ENCODE data around the gene PDGFA. TPM values are rescaled to one million over a fixed set of nuclear protein-coding genes. Genes with fewer than 3 reads are reported as not detected.

PDGFA gene
- total RNA-seq, 3 donors from 2014 or later (not counting 1 experiment from before 2014, with no cell fraction given), result 0.86 to 2.0 (median 1.5) TPM

GRCh38 chr7:506391-506831, 13.2 kb downstream of the PDGFA start:
- 86% methylated on average over 11 of the region's 11 CpGs for WGBS (ENCODE audit: insufficient coverage)
- Mint-ChIP-seq H3K36me3 (no peaks in the 10 kb centered on the region), H3K4me3 (no peak overlapping the region)

DNA sequence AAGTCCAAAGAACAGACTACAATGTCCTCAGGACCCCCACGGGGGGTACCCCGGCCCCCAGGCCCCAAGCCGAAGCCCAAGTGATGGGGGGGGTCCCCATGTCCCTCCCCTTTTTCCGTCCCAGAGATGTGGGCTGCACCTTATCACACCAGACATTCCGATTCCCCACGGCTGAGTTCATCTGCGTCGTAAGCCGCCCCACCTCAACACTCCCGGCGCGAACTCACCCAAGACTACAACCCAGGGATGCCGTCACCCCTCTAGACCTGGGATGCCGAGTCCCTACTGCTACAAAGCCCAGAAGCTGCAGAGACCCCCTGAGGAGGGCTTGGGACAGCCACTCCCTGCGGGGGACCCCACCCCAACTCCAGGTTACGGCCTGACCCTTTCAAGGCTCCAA, 14.5 kb downstream of the PDGFA start:
- no peak overlapping the region for H3K27ac Mint-ChIP-seq
- H3K4me3 ChIP-seq (ENCODE audit: low read length), result no peak overlapping the region
- H3K9me3 ChIP-seq (ENCODE audit: control insufficient read depth, insufficient read depth, low read length), result no peaks in the 10 kb centered on the region
- no peaks in the 10 kb centered on the region for H3K9me3 Mint-ChIP-seq
- H3K4me1 ChIP-seq (ENCODE audit: control insufficient read depth, insufficient read depth, low read length), result no peaks in the 10 kb centered on the region
- 90% methylated on average over 16 of the region's 16 CpGs for WGBS (ENCODE audit: insufficient coverage)
- H3K27me3 ChIP-seq (ENCODE audit: control insufficient read depth, insufficient read depth, low read length), result no peaks in the 10 kb centered on the region
- DNase-seq (no peak), ATAC-seq (no peak)
- intact Hi-C loops (cut with micrococcal nuclease), result no loop called here
- H3K4me1 Mint-ChIP-seq, result no peaks in the 10 kb centered on the region
- H3K4me3 Mint-ChIP-seq, result no peak overlapping the region
- no peaks in the 10 kb centered on the region for H3K36me3 ChIP-seq (ENCODE audit: control insufficient read depth, insufficient read depth, low read length)
- no peaks in the 10 kb centered on the region for H3K27me3 Mint-ChIP-seq (ENCODE audit: low read depth in 2 of 2)
- H3K36me3 Mint-ChIP-seq, result no peaks in the 10 kb centered on the region
- H3K27ac ChIP-seq (ENCODE audit: low read length), result no peak overlapping the region
- no peak for TF ChIP-seq CTCF (IDR thresholded peaks at IDR 0.05)

More at GRCh38 chr7:506391-506831, 13.2 kb downstream of the PDGFA start:
- Histone ChIP-seq H3K4me1 (ENCODE audit: control insufficient read depth, insufficient read depth, low read length) (no peaks in the 10 kb centered on the region), H3K36me3 (ENCODE audit: control insufficient read depth, insufficient read depth, low read length) (no peaks in the 10 kb centered on the region), H3K9me3 (ENCODE audit: control insufficient read depth, insufficient read depth, low read length) (no peaks in the 10 kb centered on the region), H3K4me3 (ENCODE audit: low read length) (no peak overlapping the region), H3K27me3 (ENCODE audit: control insufficient read depth, insufficient read depth, low read length) (no peaks in the 10 kb centered on the region), H3K27ac (ENCODE audit: low read length) (no peak overlapping the region)
- no peak for TF ChIP-seq CTCF (IDR thresholded peaks at IDR 0.05)
- H3K9me3 Mint-ChIP-seq, result no peaks in the 10 kb centered on the region
- ATAC-seq (no peak), DNase-seq (no peak)
- no peaks in the 10 kb centered on the region for H3K27me3 Mint-ChIP-seq (ENCODE audit: low read depth in 2 of 2)
- no peak overlapping the region for H3K27ac Mint-ChIP-seq
- intact Hi-C loops (cut with micrococcal nuclease), result no loop called here
- H3K4me1 Mint-ChIP-seq, result no peaks in the 10 kb centered on the region

GRCh38 chr7:504221-505111, 15.2 kb downstream of the PDGFA start:
- Histone ChIP-seq H3K9me3 (ENCODE audit: control insufficient read depth, insufficient read depth, low read length) (no peaks in the 10 kb centered on the region), H3K36me3 (ENCODE audit: control insufficient read depth, insufficient read depth, low read length) (no peaks in the 10 kb centered on the region), H3K4me1 (ENCODE audit: control insufficient read depth, insufficient read depth, low read length) (no peaks in the 10 kb centered on the region), H3K4me3 (ENCODE audit: low read length) (no peak overlapping the region), H3K27me3 (ENCODE audit: control insufficient read depth, insufficient read depth, low read length) (no peaks in the 10 kb centered on the region), H3K27ac (ENCODE audit: low read length) (no peak overlapping the region)
- intact Hi-C loops (cut with micrococcal nuclease), result no loop called here
- ATAC-seq (no peak), DNase-seq (no peak)
- Mint-ChIP-seq H3K4me3 (no peak overlapping the region), H3K27me3 (ENCODE audit: low read depth in 2 of 2) (no peaks in the 10 kb centered on the region), H3K27ac (no peak overlapping the region), H3K36me3 (no peaks in the 10 kb centered on the region), H3K9me3 (no peaks in the 10 kb centered on the region), H3K4me1 (no peaks in the 10 kb centered on the region)
- 91% methylated on average over 34 of the region's 34 CpGs for WGBS (ENCODE audit: insufficient coverage)
- no peak for TF ChIP-seq CTCF (IDR thresholded peaks at IDR 0.05)
